HL-60 (cell line): Measurements from ENCODE around the gene DIP2B.
A peak's percentile ranks its signal among the peaks of the same experiment; 100 is the strongest.

Experiments
- DNase-seq, 2 experiments: peaks; one replicate each; pipeline ENCODE4 v3.0.0-alpha.2; 2010 to 2020; ENCODE audit warnings: low read depth in 1 of 2, low spot score in 1 of 2
- H3K27ac ChIP-seq: fragments of 250-450 bp; sonication (Bioruptor Pico); replicated peaks from 2 replicates; pipeline ENCODE4 v1.5.1; 2020; ENCODE audit warnings: mild to moderate bottlenecking, moderate library complexity
- H3K27me3 ChIP-seq: fragments of 250-450 bp; sonication (Bioruptor Pico); 2 replicates; pipeline ENCODE4 v1.5.1; 2021; ENCODE audit warnings: mild to moderate bottlenecking, moderate library complexity; ENCODE audit not compliant: insufficient read depth, poor library complexity, severe bottlenecking
- H3K4me3 ChIP-seq: replicated peaks from 2 replicates; pipeline ENCODE4 v1.5.1; 2011; ENCODE audit warnings: mild to moderate bottlenecking, control low read depth, low read length; ENCODE audit not compliant: insufficient read depth
- CTCF ChIP-seq: IDR thresholded peaks from one replicate; pipeline ENCODE4 v1.5.1; 2011; ENCODE audit warnings: low read length, control low read depth, inconsistent platforms; ENCODE audit not compliant: insufficient read depth
- GABPA ChIP-seq: IDR thresholded peaks from 2 replicates; pipeline ENCODE4 v1.6.1; 2012; ENCODE audit warnings: low read depth
- POLR2AphosphoS5 ChIP-seq: IDR thresholded peaks from 2 replicates; pipeline ENCODE4 v1.6.1; 2012; ENCODE audit warnings: low read depth
- REST ChIP-seq: IDR thresholded peaks from 2 replicates; pipeline ENCODE4 v1.6.1; 2012; ENCODE audit warnings: low read depth; ENCODE audit not compliant: insufficient replicate concordance
- SPI1 ChIP-seq: IDR thresholded peaks from 2 replicates; pipeline ENCODE4 v1.6.1; 2012; ENCODE audit warnings: low read depth, mild to moderate bottlenecking, borderline replicate concordance

The DIP2B gene

GRCh38 chr12:50640321-50640939, 135.6 kb downstream of the DIP2B start:
- no peaks in the 10 kb centered on the region for H3K27me3 ChIP-seq
- H3K27ac ChIP-seq = no peak overlapping the region
- TF ChIP-seq GABPA (no peak), SPI1 (no peak), REST (no peak), CTCF (no peak)
- H3K4me3 ChIP-seq = no peak overlapping the region
- no peak for DNase-seq

GRCh38 chr12:50641566-50641965, 136.8 kb downstream of the DIP2B start:
- no peak for TF ChIP-seq SPI1
- TF ChIP-seq POLR2AphosphoS5 = no peak
- no peak for TF ChIP-seq CTCF
- no peak for TF ChIP-seq REST
- TF ChIP-seq GABPA = no peak
- peak in 1 of 2 experiments; percentile 5 for DNase-seq
- Histone ChIP-seq H3K27ac (no peak overlapping the region), H3K4me3 (no peak overlapping the region), H3K27me3 (no peaks in the 10 kb centered on the region)

GRCh38 chr12:50642035-50642451, 137.3 kb downstream of the DIP2B start:
- Histone ChIP-seq H3K27me3 (no peaks in the 10 kb centered on the region), H3K27ac (no peak overlapping the region), H3K4me3 (no peak overlapping the region)
- TF ChIP-seq REST = no peak
- no peak for TF ChIP-seq POLR2AphosphoS5
- no peak for TF ChIP-seq GABPA
- no peak for TF ChIP-seq CTCF
- TF ChIP-seq SPI1 = no peak
- no peak for DNase-seq
